Nucleus accumbens (tissue), 56 donors: ENCODE measurements around the gene CYB5R3.
"Not testable (repeated sequence)": the region's sequence is repeated elsewhere in the genome, so short reads cannot be mapped to it uniquely, and the experiment has no call there.

Experiments used
- DNase-seq, 56 donors: peaks; one replicate each; lab custom pipeline; 2025; lab: John Stamatoyannopoulos, UW

CYB5R3 gene

GRCh38 chr22:42680648-42681047 is 31.5 kb upstream of the CYB5R3 start:
- DNase-seq, result peak in 3 of 56 donors; percentile 6 to 25 (median 7)

- DNase-seq, result no peak
Measured at GRCh38 chr22:42679691-42680090, 30.5 kb upstream of the CYB5R3 start.

GRCh38 chr22:42678894-42679293 is 29.7 kb upstream of the CYB5R3 start:
- DNase-seq, result no peak

- DNase-seq, result not testable (repeated sequence)
Measured at GRCh38 chr22:42677936-42678335, 28.7 kb upstream of the CYB5R3 start.

- no peak for DNase-seq
Measured at GRCh38 chr22:42676059-42676607, 26.9 kb upstream of the CYB5R3 start.

GRCh38 chr22:42673898-42674401 is 24.8 kb upstream of the CYB5R3 start:
- no peak for DNase-seq

GRCh38 chr22:42673071-42673470 is 23.9 kb upstream of the CYB5R3 start:
- DNase-seq, result not testable (repeated sequence)

- DNase-seq, result no peak
Measured at GRCh38 chr22:42670921-42671709, 21.9 kb upstream of the CYB5R3 start.

- no peak for DNase-seq
Measured at GRCh38 chr22:42670046-42670445, 20.9 kb upstream of the CYB5R3 start.

- DNase-seq, result not testable (repeated sequence)
Measured at GRCh38 chr22:42666393-42666792, 17.2 kb upstream of the CYB5R3 start.

GRCh38 chr22:42664976-42665831 is 16.0 kb upstream of the CYB5R3 start:
- no peak for DNase-seq

GRCh38 chr22:42661985-42662831 is 13.0 kb upstream of the CYB5R3 start:
- DNase-seq, result peak in 46 of 56 donors; percentile 17 to 88 (median 44)

- no peak for DNase-seq
Measured at GRCh38 chr22:42656578-42656977, 7.4 kb upstream of the CYB5R3 start.

- peak in 1 of 56 donors; percentile 20 for DNase-seq
Measured at GRCh38 chr22:42655693-42656092, 6.5 kb upstream of the CYB5R3 start.

GRCh38 chr22:42654436-42655073 is 5.4 kb upstream of the CYB5R3 start:
- no peak for DNase-seq

- no peak for DNase-seq
Measured at GRCh38 chr22:42653999-42654398, 4.8 kb upstream of the CYB5R3 start.

- DNase-seq, result no peak
Measured at GRCh38 chr22:42651134-42651533, 1.9 kb upstream of the CYB5R3 start.

GRCh38 chr22:42648368-42649245 is 585 bp downstream of the CYB5R3 start:
- peak in 32 of 56 donors; percentile 23 to 68 (median 43) for DNase-seq

- no peak for DNase-seq
Measured at GRCh38 chr22:42648017-42648367, 1.2 kb downstream of the CYB5R3 start.
